A673 (cell line): ENCODE measurements around the gene ADGRG2.

Source experiments
- EZH2 ChIP-seq: fragments of 200-600 bp; sonication (generic); IDR thresholded peaks from 2 replicates; pipeline ENCODE4 v1.6.1; 2017; ENCODE audit warnings: borderline replicate concordance, low read depth, mild to moderate bottlenecking, mixed read lengths, antibody characterized with exemption, low read length; ENCODE audit not compliant: poor library complexity, severe bottlenecking
- TF ChIP-seq, protein P1 (sequence below): fragments of 300-800, 200-600 bp; sonication (generic); conservative IDR thresholded peaks from 2 replicates; pipeline ENCODE4 v1.5.1; 2017; ENCODE audit warnings: low read depth, mild to moderate bottlenecking, antibody characterized with exemption, low read length, moderate library complexity, mixed read lengths

DNA sequence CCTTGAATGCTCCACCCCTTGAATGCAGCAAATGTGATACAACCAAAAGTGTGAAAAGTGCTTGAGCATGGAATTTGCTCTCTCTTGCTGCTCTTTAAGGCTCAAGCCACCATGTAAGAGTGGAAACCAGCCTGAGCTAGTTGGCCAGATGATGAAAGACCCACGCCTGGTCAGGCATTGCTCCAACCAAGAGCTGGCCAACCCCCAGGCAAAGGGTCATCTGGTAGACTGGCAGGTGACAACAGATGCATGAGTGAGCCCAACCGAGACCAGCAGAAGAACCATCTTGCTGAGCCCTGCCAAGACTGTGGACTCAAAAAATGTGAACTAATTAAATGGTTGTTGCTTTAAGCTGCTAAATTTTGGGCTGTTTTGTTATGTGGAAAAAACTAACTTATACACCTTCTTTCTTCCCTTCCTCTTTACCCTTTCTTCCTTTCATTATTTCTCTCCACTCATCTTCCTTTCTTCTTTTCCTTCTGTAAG lies 32.7 kb downstream of the ADGRG2 start:
- TF ChIP-seq, protein P1, sequence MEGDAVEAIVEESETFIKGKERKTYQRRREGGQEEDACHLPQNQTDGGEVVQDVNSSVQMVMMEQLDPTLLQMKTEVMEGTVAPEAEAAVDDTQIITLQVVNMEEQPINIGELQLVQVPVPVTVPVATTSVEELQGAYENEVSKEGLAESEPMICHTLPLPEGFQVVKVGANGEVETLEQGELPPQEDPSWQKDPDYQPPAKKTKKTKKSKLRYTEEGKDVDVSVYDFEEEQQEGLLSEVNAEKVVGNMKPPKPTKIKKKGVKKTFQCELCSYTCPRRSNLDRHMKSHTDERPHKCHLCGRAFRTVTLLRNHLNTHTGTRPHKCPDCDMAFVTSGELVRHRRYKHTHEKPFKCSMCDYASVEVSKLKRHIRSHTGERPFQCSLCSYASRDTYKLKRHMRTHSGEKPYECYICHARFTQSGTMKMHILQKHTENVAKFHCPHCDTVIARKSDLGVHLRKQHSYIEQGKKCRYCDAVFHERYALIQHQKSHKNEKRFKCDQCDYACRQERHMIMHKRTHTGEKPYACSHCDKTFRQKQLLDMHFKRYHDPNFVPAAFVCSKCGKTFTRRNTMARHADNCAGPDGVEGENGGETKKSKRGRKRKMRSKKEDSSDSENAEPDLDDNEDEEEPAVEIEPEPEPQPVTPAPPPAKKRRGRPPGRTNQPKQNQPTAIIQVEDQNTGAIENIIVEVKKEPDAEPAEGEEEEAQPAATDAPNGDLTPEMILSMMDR = no peak
- no peak for TF ChIP-seq EZH2
